Muscle of back (tissue), 11 donors: ENCODE data around the gene STARD8. TPM values are rescaled to one million over a fixed set of nuclear protein-coding genes. Genes with fewer than 3 reads are reported as not detected.
"Not testable (repeated sequence)": the region's sequence is repeated elsewhere in the genome, so short reads cannot be mapped to it uniquely, and the experiment has no call there.

Source experiments
- DNase-seq, 3 donors: peaks; one replicate each; pipeline versions ENCODE4 v3.0.0 to v3.0.0-alpha.2; 2013
- polyA plus RNA-seq, 10 donors: library from polyadenylated mRNA; unstranded; fragments of 120-200 nt; gene quantifications; one replicate each; pipeline ENCODE4 v1.2.1, GENCODE V29; 2013; ENCODE audit not compliant: insufficient read length in 10 of 10

The STARD8 gene
- polyA plus RNA-seq, 10 donors, result 12.4 to 21.3 (median 18.2) TPM

- no peak for DNase-seq
These were observed 38.2 kb downstream of the STARD8 start for GRCh38 chrX:68685685-68686084.

GRCh38 chrX:68686097-68686977, 38.9 kb downstream of the STARD8 start:
- peak in 1 of 3 donors; percentile 60 for DNase-seq

GRCh38 chrX:68688931-68689330, 41.5 kb downstream of the STARD8 start:
- DNase-seq, result not testable (repeated sequence)

- no peak for DNase-seq
These were observed 43.6 kb downstream of the STARD8 start for GRCh38 chrX:68690936-68691501.

GRCh38 chrX:68691921-68692320, 44.5 kb downstream of the STARD8 start:
- no peak for DNase-seq

GRCh38 chrX:68692651-68693050, 45.2 kb downstream of the STARD8 start:
- DNase-seq, result no peak

GRCh38 chrX:68693481-68694434, 46.3 kb downstream of the STARD8 start:
- DNase-seq, result peak; percentile 48 to 90 (median 77)

- no peak for DNase-seq
These were observed 47.2 kb downstream of the STARD8 start for GRCh38 chrX:68694435-68695205.

GRCh38 chrX:68695206-68695845, 47.9 kb downstream of the STARD8 start:
- DNase-seq, result no peak

GRCh38 chrX:68696267-68696990, 49.0 kb downstream of the STARD8 start:
- no peak for DNase-seq

- no peak for DNase-seq
These were observed 49.6 kb downstream of the STARD8 start for GRCh38 chrX:68697036-68697435.

GRCh38 chrX:68697465-68698125, 50.1 kb downstream of the STARD8 start:
- no peak for DNase-seq

- DNase-seq, result no peak
These were observed 51.5 kb downstream of the STARD8 start for GRCh38 chrX:68698942-68699341.

- no peak for DNase-seq
These were observed 52.7 kb downstream of the STARD8 start for GRCh38 chrX:68699960-68700746.

- DNase-seq, result no peak
These were observed 55.9 kb downstream of the STARD8 start for GRCh38 chrX:68703369-68703768.

- no peak for DNase-seq
These were observed 56.4 kb downstream of the STARD8 start for GRCh38 chrX:68703846-68704245.

GRCh38 chrX:68705986-68706385, 58.5 kb downstream of the STARD8 start:
- DNase-seq, result no peak

GRCh38 chrX:68708503-68709290, 61.2 kb downstream of the STARD8 start:
- DNase-seq, result no peak
